ENCODE results near the gene MAML1. TPM values are rescaled to one million over a fixed set of nuclear protein-coding genes. Genes with fewer than 3 reads are reported as not detected.

MAML1 gene
- total and polyA plus RNA-seq, 2 experiments from 2014 or later = 9.6 to 43.9 TPM

- Histone ChIP-seq H3K4me2 (no peak overlapping the region), H3K36me3 (ENCODE audit: insufficient read depth) (no peaks in the 10 kb centered on the region; the same call in 1 of the 2 replicates), H3K4me1 (ENCODE audit: insufficient read depth) (peaks cover 13% of the 10 kb centered on the region), H3K4me3 (no peak overlapping the region), H3K27me3 (ENCODE audit: insufficient read depth) (no peaks in the 10 kb centered on the region), H3K9me2 (ENCODE audit: insufficient read depth) (no peaks in the 10 kb centered on the region), H3F3A (replicated peaks; ENCODE audit: low read depth) (peaks cover 10% of the 10 kb centered on the region), H3K79me2 (replicated peaks; ENCODE audit: insufficient read depth) (no peaks in the 10 kb centered on the region), H4K20me1 (replicated peaks; ENCODE audit: insufficient read depth) (peaks cover 6% of the 10 kb centered on the region; the same call in 1 of the 2 replicates), H2AFZ (no peak overlapping the region), H3K27ac (ENCODE audit: low read depth) (no peak overlapping the region)
- Mint-ChIP-seq H3K9me3 (no peaks in the 10 kb centered on the region), H3K27ac (no peak overlapping the region), H3K27me3 (ENCODE audit: insufficient read depth, low read depth, poor library complexity) (peaks cover 22% of the 10 kb centered on the region), H3K4me1 (peaks cover 22% of the 10 kb centered on the region), H3K36me3 (ENCODE audit: low read depth) (peaks cover 34% of the 10 kb centered on the region), H3K4me3 (peak overlapping the region; percentile 33; the same call in 1 of the 3 replicates)
- ATAC-seq (no peak), DNase-seq (ENCODE audit: low spot score) (no peak)
- no peak for TF ChIP-seq STAT1 (IDR thresholded peaks at IDR 0.05; ENCODE audit: unreplicated experiment)
Observed at GRCh38 chr5:179797741-179798140, 65.1 kb downstream of the MAML1 start.

- TF ChIP-seq CREB1 (CRISPR knock-in tag; IDR thresholded peaks at IDR 0.05; ENCODE audit: low read depth) = no peak
- TF ChIP-seq REST (IDR thresholded peaks at IDR 0.05; ENCODE audit: unreplicated experiment) = no peak
- TF ChIP-seq CTCF (conservative IDR thresholded peaks at IDR 0.05; ENCODE audit: low read depth in 2 of 2) = no peak
- ATAC-seq = no peak
- Histone ChIP-seq H3K4me1 (ENCODE audit: insufficient read depth) (peaks cover 18% of the 10 kb centered on the region), H3K4me3 (no peak overlapping the region), H3K9me2 (ENCODE audit: insufficient read depth) (no peaks in the 10 kb centered on the region), H3F3A (replicated peaks; ENCODE audit: low read depth) (peaks cover 10% of the 10 kb centered on the region), H3K27ac (ENCODE audit: low read depth) (no peak overlapping the region), H4K20me1 (replicated peaks; ENCODE audit: insufficient read depth) (peaks cover 9% of the 10 kb centered on the region; the same call in 1 of the 2 replicates), H3K79me2 (replicated peaks; ENCODE audit: insufficient read depth) (no peaks in the 10 kb centered on the region), H2AFZ (no peak overlapping the region), H3K36me3 (ENCODE audit: insufficient read depth) (no peaks in the 10 kb centered on the region; the same call in 1 of the 2 replicates), H3K4me2 (no peak overlapping the region), H3K27me3 (ENCODE audit: insufficient read depth) (no peaks in the 10 kb centered on the region)
- H3K9me3 Mint-ChIP-seq = no peaks in the 10 kb centered on the region
- no peak for DNase-seq (ENCODE audit: low spot score)
- no peak overlapping the region for H3K4me3 Mint-ChIP-seq
- H3K27ac Mint-ChIP-seq = no peak overlapping the region
- H3K36me3 Mint-ChIP-seq (ENCODE audit: low read depth) = peaks cover 34% of the 10 kb centered on the region
- H3K27me3 Mint-ChIP-seq (ENCODE audit: insufficient read depth, low read depth, poor library complexity) = peaks cover 20% of the 10 kb centered on the region
- H3K4me1 Mint-ChIP-seq = peaks cover 23% of the 10 kb centered on the region
Observed at GRCh38 chr5:179798144-179798770, 65.6 kb downstream of the MAML1 start.

Data from GM23338 (cell line).